Endodermal cell (in vitro differentiated cells): ENCODE results near the gene CX3CL1. TPM values are rescaled to one million over a fixed set of nuclear protein-coding genes. Genes with fewer than 3 reads are reported as not detected.
"Not testable (repeated sequence)": the region's sequence is repeated elsewhere in the genome, so short reads cannot be mapped to it uniquely, and the experiment has no call there.

Source experiments
- DNase-seq: peaks from one replicate; pipeline ENCODE4 v3.0.0-alpha.2; 2017
- H3K27ac ChIP-seq: 2 replicates; pipeline ENCODE4 v1.5.1; 2013; ENCODE audit warnings: mild to moderate bottlenecking, low read depth, low read length, moderate library complexity
- H3K27me3 ChIP-seq: 2 replicates; pipeline ENCODE4 v1.6.1; 2013; ENCODE audit warnings: mild to moderate bottlenecking, low read length, moderate library complexity; ENCODE audit not compliant: insufficient read depth, control insufficient read depth, poor library complexity, severe bottlenecking
- H3K36me3 ChIP-seq: 2 replicates; pipeline ENCODE4 v1.7.0; 2013; ENCODE audit warnings: mild to moderate bottlenecking, low read length, moderate library complexity; ENCODE audit not compliant: control insufficient read depth, insufficient read depth
- H3K4me1 ChIP-seq: one replicate; pipeline ENCODE4 v1.7.0; 2013; ENCODE audit warnings: low read length; ENCODE audit not compliant: control insufficient read depth, insufficient read depth
- H3K4me3 ChIP-seq: 2 replicates; pipeline ENCODE4 v1.5.1; 2013; ENCODE audit warnings: mild to moderate bottlenecking, low read length, moderate library complexity
- H3K9ac ChIP-seq: 2 replicates; pipeline ENCODE4 v1.6.1; 2013; ENCODE audit warnings: mild to moderate bottlenecking, low read length, moderate library complexity; ENCODE audit not compliant: poor library complexity, severe bottlenecking; ENCODE audit errors: extremely low read depth
- H3K9me3 ChIP-seq: 2 replicates; pipeline ENCODE4 v1.6.1; 2013; ENCODE audit warnings: mild to moderate bottlenecking, low read length, moderate library complexity; ENCODE audit not compliant: control insufficient read depth
- H3K27ac Mint-ChIP-seq: 2 replicates; pipeline ENCODE4 v1.8.0; 2020; ENCODE audit warnings: mixed read lengths
- H3K27me3 Mint-ChIP-seq: 2 replicates; pipeline ENCODE4 v1.8.0; 2021; ENCODE audit warnings: mild to moderate bottlenecking, mixed read lengths; ENCODE audit not compliant: insufficient read depth
- H3K36me3 Mint-ChIP-seq: 2 replicates; pipeline ENCODE4 v1.8.0; 2020; ENCODE audit warnings: low read depth, mixed read lengths
- H3K4me1 Mint-ChIP-seq: 2 replicates; pipeline ENCODE4 v1.8.0; 2020; ENCODE audit warnings: mixed read lengths
- H3K4me3 Mint-ChIP-seq: 2 replicates; pipeline ENCODE4 v1.8.0; 2020; ENCODE audit warnings: mild to moderate bottlenecking, moderate library complexity, mixed read lengths
- H3K9me3 Mint-ChIP-seq: 2 replicates; pipeline ENCODE4 v1.8.0; 2020; ENCODE audit warnings: mild to moderate bottlenecking, mixed read lengths
- CTCF ChIP-seq: fragments of 200-600 bp; sonication (generic); conservative IDR thresholded peaks from 2 replicates; pipeline ENCODE4 v1.5.0; 2021; ENCODE audit warnings: antibody characterized with exemption, mild to moderate bottlenecking
- WGBS, 2 experiments: methylation state at CpG; one replicate each; pipeline versions ENCODE4 v1.1.5 to v1.1.7; 2013; ENCODE audit warnings: missing lambda C conversion rate in 2 of 2, mixed read lengths in 1 of 2; ENCODE audit not compliant: insufficient coverage in 1 of 2, insufficient read length in 1 of 2; 5-methylcytosine and 5-hydroxymethylcytosine counted together
- total RNA-seq, 2 donors: library from RNA; stranded (reverse); fragmentation: NEBNext Ultra II Directional in 1 of 2; extraction: Animal tissue kit (Norgen Biotek cat#: 25700) in 1 of 2; gene quantifications; 2 replicates in 1 of 2; 3 replicates in 1 of 2; pipeline ENCODE4 v1.2.1, GENCODE V29; 2021

Gene CX3CL1
- total RNA-seq, 2 donors from 2014 or later = 0.18 to 1.0 TPM

GRCh38 chr16:57371494-57372371 lies 557 bp upstream of the CX3CL1 start:
- DNase-seq = no peak
- H3K27me3 ChIP-seq = no peaks in the 10 kb centered on the region
- TF ChIP-seq CTCF = no peak
- no peak overlapping the region for H3K9ac ChIP-seq
- no peaks in the 10 kb centered on the region for H3K36me3 ChIP-seq
- no peak overlapping the region for H3K4me3 Mint-ChIP-seq
- peak overlapping the region; percentile 91 for H3K27ac ChIP-seq
- H3K4me1 ChIP-seq = peaks cover 10% of the 10 kb centered on the region
- no peaks in the 10 kb centered on the region for H3K36me3 Mint-ChIP-seq
- H3K4me1 Mint-ChIP-seq = peaks cover 13% of the 10 kb centered on the region
- H3K4me3 ChIP-seq = no peak overlapping the region
- H3K9me3 ChIP-seq = no peaks in the 10 kb centered on the region
- no peaks in the 10 kb centered on the region for H3K27me3 Mint-ChIP-seq
- WGBS, 2 experiments = 76 to 79% methylated on average over 12 to 15 of the region's 15 CpGs
- no peaks in the 10 kb centered on the region for H3K9me3 Mint-ChIP-seq
- no peak overlapping the region for H3K27ac Mint-ChIP-seq

GRCh38 chr16:57373117-57373947 lies 1.0 kb downstream of the CX3CL1 start:
- Mint-ChIP-seq H3K36me3 (no peaks in the 10 kb centered on the region), H3K4me1 (peaks cover 13% of the 10 kb centered on the region), H3K9me3 (no peaks in the 10 kb centered on the region), H3K27ac (no peak overlapping the region), H3K27me3 (no peaks in the 10 kb centered on the region), H3K4me3 (no peak overlapping the region)
- Histone ChIP-seq H3K9ac (no peak overlapping the region), H3K36me3 (no peaks in the 10 kb centered on the region), H3K4me3 (no peak overlapping the region), H3K4me1 (peaks cover 10% of the 10 kb centered on the region), H3K27me3 (no peaks in the 10 kb centered on the region), H3K9me3 (no peaks in the 10 kb centered on the region), H3K27ac (peak overlapping the region; percentile 91)
- no peak for DNase-seq
- 65 to 80% methylated on average over 8 to 9 of the region's 9 CpGs for WGBS, 2 experiments
- no peak for TF ChIP-seq CTCF

- Histone ChIP-seq H3K9ac (no peak overlapping the region), H3K27ac (no peak overlapping the region)
- H3K4me3 Mint-ChIP-seq = no peak overlapping the region
These were observed 1.8 kb downstream of the CX3CL1 start for GRCh38 chr16:57374067-57374534.

GRCh38 chr16:57374925-57375465 lies 2.7 kb downstream of the CX3CL1 start:
- H3K27ac ChIP-seq, H3K4me3 ChIP-seq, H3K4me3 Mint-ChIP-seq, H3K9ac ChIP-seq, H3K36me3 ChIP-seq, H3K36me3 Mint-ChIP-seq, DNase-seq, H3K9me3 Mint-ChIP-seq, H3K9me3 ChIP-seq, H3K27ac Mint-ChIP-seq, H3K4me1 ChIP-seq, H3K27me3 Mint-ChIP-seq, H3K27me3 ChIP-seq: not testable (repeated sequence)
- WGBS, 2 experiments = 89 to 96% methylated on average over 5 to 8 of the region's 8 CpGs
- H3K4me1 Mint-ChIP-seq = peaks cover 13% of the 10 kb centered on the region

More at GRCh38 chr16:57374067-57374534, 1.8 kb downstream of the CX3CL1 start:
- TF ChIP-seq CTCF = no peak
- Mint-ChIP-seq H3K36me3 (no peaks in the 10 kb centered on the region), H3K9me3 (no peaks in the 10 kb centered on the region), H3K27ac (no peak overlapping the region), H3K27me3 (no peaks in the 10 kb centered on the region), H3K4me1 (peaks cover 13% of the 10 kb centered on the region)
- no peak for DNase-seq
- no peaks in the 10 kb centered on the region for H3K36me3 ChIP-seq
- no peak overlapping the region for H3K4me3 ChIP-seq
- peaks cover 10% of the 10 kb centered on the region for H3K4me1 ChIP-seq
- 20 to 81% methylated on average over 1 to 8 of the region's 9 CpGs for WGBS, 2 experiments
- H3K9me3 ChIP-seq = no peaks in the 10 kb centered on the region
- no peaks in the 10 kb centered on the region for H3K27me3 ChIP-seq
